Measurements from ENCODE around the gene RETREG3.

Gene RETREG3

GRCh38 chr17:42566883-42567573 is 42.1 kb downstream of the RETREG3 start, which contains the start of gene MLX:
Gene MLX (plus strand): TSS chr17:42567100. CDS start chr17:42567125, 25 bp downstream.
- DNase-seq (ENCODE audit: low read depth) = peak; percentile 86
- TF ChIP-seq, protein P1, sequence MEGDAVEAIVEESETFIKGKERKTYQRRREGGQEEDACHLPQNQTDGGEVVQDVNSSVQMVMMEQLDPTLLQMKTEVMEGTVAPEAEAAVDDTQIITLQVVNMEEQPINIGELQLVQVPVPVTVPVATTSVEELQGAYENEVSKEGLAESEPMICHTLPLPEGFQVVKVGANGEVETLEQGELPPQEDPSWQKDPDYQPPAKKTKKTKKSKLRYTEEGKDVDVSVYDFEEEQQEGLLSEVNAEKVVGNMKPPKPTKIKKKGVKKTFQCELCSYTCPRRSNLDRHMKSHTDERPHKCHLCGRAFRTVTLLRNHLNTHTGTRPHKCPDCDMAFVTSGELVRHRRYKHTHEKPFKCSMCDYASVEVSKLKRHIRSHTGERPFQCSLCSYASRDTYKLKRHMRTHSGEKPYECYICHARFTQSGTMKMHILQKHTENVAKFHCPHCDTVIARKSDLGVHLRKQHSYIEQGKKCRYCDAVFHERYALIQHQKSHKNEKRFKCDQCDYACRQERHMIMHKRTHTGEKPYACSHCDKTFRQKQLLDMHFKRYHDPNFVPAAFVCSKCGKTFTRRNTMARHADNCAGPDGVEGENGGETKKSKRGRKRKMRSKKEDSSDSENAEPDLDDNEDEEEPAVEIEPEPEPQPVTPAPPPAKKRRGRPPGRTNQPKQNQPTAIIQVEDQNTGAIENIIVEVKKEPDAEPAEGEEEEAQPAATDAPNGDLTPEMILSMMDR (IDR thresholded peaks at IDR 0.05; ENCODE audit: insufficient read depth, low read depth, low read length, missing control alignments) = no peak
- peak within 1 kb of the TSS; percentile 90 for H3K4me3 ChIP-seq (ENCODE audit: low read length)

DNA sequence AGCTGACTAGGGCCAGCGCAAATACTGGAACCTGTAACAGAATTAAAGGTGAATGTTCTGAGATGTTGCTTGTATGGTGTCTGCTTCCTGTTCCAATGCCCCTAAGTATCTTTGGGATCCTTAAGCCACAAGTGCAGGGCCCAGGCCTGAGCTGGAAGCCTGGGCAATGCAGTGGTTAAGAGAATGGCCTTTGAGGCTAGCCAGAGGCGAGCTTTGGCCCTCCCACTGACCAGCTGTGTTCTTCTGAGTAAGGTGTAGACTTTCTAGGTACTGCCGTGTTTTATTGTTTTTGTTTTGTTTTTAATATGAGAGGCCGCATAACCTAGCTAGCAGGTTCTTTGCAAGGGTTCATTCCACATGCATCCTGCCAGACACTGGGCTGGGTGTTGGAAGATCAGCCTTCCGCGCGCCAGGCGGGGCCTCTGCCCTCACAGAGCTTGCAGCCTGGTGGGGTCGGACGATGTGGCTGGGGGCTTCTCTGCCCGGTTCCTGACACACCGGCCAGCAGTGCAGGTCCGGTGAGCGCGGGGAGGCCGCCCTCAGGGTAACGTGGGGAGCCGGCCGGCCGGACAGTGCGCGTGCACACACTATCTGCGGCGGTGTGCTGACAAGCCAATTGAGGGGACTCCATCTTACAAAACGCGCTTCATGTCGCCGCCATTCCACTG is 42.8 kb downstream of the RETREG3 start:
- TF ChIP-seq, protein P1 (IDR thresholded peaks at IDR 0.05; ENCODE audit: insufficient read depth, low read depth, low read length, missing control alignments) = no peak
- peak overlapping the region; percentile 90 for H3K4me3 ChIP-seq (ENCODE audit: low read length)
- no peak for DNase-seq (ENCODE audit: low read depth)

GRCh38 chr17:42565523-42566214 is 43.5 kb downstream of the RETREG3 start:
- no peak overlapping the region for H3K4me3 ChIP-seq (ENCODE audit: low read length)
- DNase-seq (ENCODE audit: low read depth) = no peak
- TF ChIP-seq, protein P1 (IDR thresholded peaks at IDR 0.05; ENCODE audit: insufficient read depth, low read depth, low read length, missing control alignments) = no peak

DNA sequence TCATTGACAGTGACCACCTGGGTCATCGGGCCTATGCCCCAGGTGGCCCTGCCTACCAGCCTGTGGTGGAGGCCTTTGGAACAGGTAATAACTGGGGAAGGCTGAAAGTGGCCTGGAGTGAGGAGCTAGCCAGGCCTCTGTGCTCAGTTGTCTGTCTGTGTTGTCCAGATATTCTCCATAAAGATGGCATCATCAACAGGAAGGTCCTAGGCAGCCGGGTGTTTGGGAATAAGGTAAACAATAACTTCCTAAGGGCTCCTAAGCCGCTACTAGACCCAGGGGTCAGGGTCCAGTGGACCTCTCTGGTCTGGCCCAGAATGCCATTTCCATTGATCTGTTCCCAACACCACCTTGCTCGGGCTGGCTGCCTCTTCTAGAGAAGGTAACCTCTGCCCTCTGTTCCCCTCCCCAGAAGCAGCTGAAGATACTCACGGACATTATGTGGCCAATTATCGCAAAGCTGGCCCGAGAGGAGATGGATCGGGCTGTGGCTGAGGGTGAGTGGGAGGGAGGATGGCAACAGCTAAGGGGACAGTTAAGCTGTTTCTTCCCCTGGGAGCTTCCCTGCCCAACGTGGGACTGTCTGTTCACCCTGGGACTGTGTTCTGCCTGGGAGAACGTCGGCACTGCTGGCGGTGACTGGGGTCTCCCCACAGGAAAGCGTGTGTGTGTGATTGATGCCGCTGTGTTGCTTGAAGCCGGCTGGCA is 44.2 kb downstream of the RETREG3 start:
- H3K4me3 ChIP-seq (ENCODE audit: low read length) = no peak overlapping the region
- TF ChIP-seq, protein P1 (IDR thresholded peaks at IDR 0.05; ENCODE audit: insufficient read depth, low read depth, low read length, missing control alignments) = no peak
- DNase-seq (ENCODE audit: low read depth) = no peak

DNA sequence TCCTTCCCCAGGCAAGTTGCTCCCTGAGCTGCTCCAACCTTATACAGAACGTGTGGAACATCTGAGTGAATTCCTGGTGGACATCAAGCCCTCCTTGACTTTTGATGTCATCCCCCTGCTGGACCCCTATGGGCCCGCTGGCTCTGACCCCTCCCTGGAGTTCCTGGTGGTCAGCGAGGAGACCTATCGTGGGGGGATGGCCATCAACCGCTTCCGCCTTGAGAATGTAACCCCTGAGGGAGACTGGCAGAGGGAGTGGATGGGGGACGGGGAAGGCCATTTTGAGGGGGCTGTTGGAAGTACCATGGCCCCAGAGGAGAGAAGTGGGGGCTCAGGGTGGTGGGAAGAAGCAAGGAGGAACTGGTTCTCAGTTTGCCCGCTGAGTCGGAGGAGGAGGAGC is 45.2 kb downstream of the RETREG3 start:
- no peak for DNase-seq (ENCODE audit: low read depth)
- H3K4me3 ChIP-seq (ENCODE audit: low read length) = no peak overlapping the region
- TF ChIP-seq, protein P1 (IDR thresholded peaks at IDR 0.05; ENCODE audit: insufficient read depth, low read depth, low read length, missing control alignments) = no peak

GRCh38 chr17:42563543-42563942 is 45.6 kb downstream of the RETREG3 start:
- peak overlapping the region; percentile 97 for H3K4me3 ChIP-seq (ENCODE audit: low read length)
- TF ChIP-seq, protein P1 (IDR thresholded peaks at IDR 0.05; ENCODE audit: insufficient read depth, low read depth, low read length, missing control alignments) = peak; percentile 17
- peak; percentile 60 for DNase-seq (ENCODE audit: low read depth)
